Vagina (tissue), 2 donors: ENCODE data around the gene GALNT16. TPM values are rescaled to one million over a fixed set of nuclear protein-coding genes. Genes with fewer than 3 reads are reported as not detected.

Experiments used
- DNase-seq, 2 donors: peaks; one replicate each; pipeline ENCODE4 v3.0.0-alpha.2; 2017; ENCODE audit errors: extremely low spot score in 2 of 2
- H3K27ac ChIP-seq: fragments of 200-600 bp; sonication (generic); one replicate; pipeline ENCODE4 v1.5.1; 2019
- H3K27me3 ChIP-seq: fragments of 200-600 bp; sonication (generic); one replicate; pipeline ENCODE4 v1.5.1; 2019
- H3K36me3 ChIP-seq, 2 donors: fragments of 200-600 bp; sonication (generic); one replicate each; pipeline ENCODE4 v1.5.1; 2017 to 2019
- H3K4me1 ChIP-seq: fragments of 200-600 bp; sonication (generic); one replicate; pipeline ENCODE4 v1.5.1; 2019
- H3K4me3 ChIP-seq, 2 donors: fragments of 200-600 bp; sonication (generic); 1 replicate in 1 of 2; 2 replicates in 1 of 2; pipeline ENCODE4 v1.5.1; 2016 to 2019
- H3K9me3 ChIP-seq: fragments of 200-600 bp; sonication (generic); one replicate; pipeline ENCODE4 v1.5.1; 2019
- CTCF ChIP-seq, 3 experiments: fragments of 450-650 bp in 2 of 3; fragments of 200-600 bp in 1 of 3; sonication (generic) in 1 of 3; IDR thresholded peaks; one replicate each; pipeline ENCODE4 v1.5.1; 2017 to 2019; ENCODE audit warnings: antibody characterized with exemption in 3 of 3, mild to moderate bottlenecking in 2 of 3, moderate library complexity in 2 of 3
- POLR2A ChIP-seq, 2 donors: fragments of 450-650 bp; IDR thresholded peaks; one replicate each; pipeline ENCODE4 v1.6.1; 2017; ENCODE audit warnings: antibody characterized with exemption in 2 of 2, mild to moderate bottlenecking in 2 of 2, moderate library complexity in 2 of 2
- POLR2AphosphoS5 ChIP-seq, 2 donors: sonication (generic); formaldehyde crosslinking; IDR thresholded peaks; one replicate each; pipeline ENCODE4 v1.9.0; 2017; ENCODE audit warnings: antibody characterized with exemption in 2 of 2, mild to moderate bottlenecking in 2 of 2, low read depth in 1 of 2; ENCODE audit not compliant: insufficient read depth in 1 of 2
- intact Hi-C: fragments of 100-400 bp; cut with DNase I; formaldehyde crosslinking; loops from one replicate; pipeline ENCODE4 v1.15.1; 2023
- total RNA-seq: library from RNA; depleted of rRNA; stranded (reverse); fragments of >200 nt; gene quantifications from one replicate; pipeline ENCODE4 v1.2.3, GENCODE V29; 2016

GALNT16 gene
- total RNA-seq, 1 donor from 2014 or later = 5.2 TPM

- no peaks in the 10 kb centered on the region for H3K36me3 ChIP-seq
- no peak for DNase-seq
- H3K4me1 ChIP-seq = no peaks in the 10 kb centered on the region
- TF ChIP-seq POLR2AphosphoS5 (IDR thresholded peaks at IDR 0.05; ENCODE audit: insufficient read depth in 1 of 2, low read depth in 1 of 2) (no peak), POLR2A (IDR thresholded peaks at IDR 0.05) (no peak), CTCF (IDR thresholded peaks at IDR 0.05) (no peak)
- intact Hi-C loops = no loop called here
- no peak overlapping the region for H3K4me3 ChIP-seq
- H3K9me3 ChIP-seq = no peaks in the 10 kb centered on the region
- H3K27me3 ChIP-seq = no peaks in the 10 kb centered on the region
- H3K27ac ChIP-seq = no peak overlapping the region
These were observed 66.7 kb downstream of the GALNT16 start for GRCh38 chr14:69326611-69327010.

- intact Hi-C loops = no loop called here
- Histone ChIP-seq H3K9me3 (no peaks in the 10 kb centered on the region), H3K27ac (no peak overlapping the region), H3K27me3 (no peaks in the 10 kb centered on the region), H3K4me3 (no peak overlapping the region), H3K36me3 (no peaks in the 10 kb centered on the region), H3K4me1 (no peaks in the 10 kb centered on the region)
- DNase-seq = no peak
- no peak for TF ChIP-seq POLR2A (IDR thresholded peaks at IDR 0.05)
- no peak for TF ChIP-seq POLR2AphosphoS5 (IDR thresholded peaks at IDR 0.05; ENCODE audit: insufficient read depth in 1 of 2, low read depth in 1 of 2)
- TF ChIP-seq CTCF (IDR thresholded peaks at IDR 0.05) = no peak
These were observed 67.5 kb downstream of the GALNT16 start for GRCh38 chr14:69327507-69327906.

- H3K4me3 ChIP-seq = no peak overlapping the region
- no peaks in the 10 kb centered on the region for H3K4me1 ChIP-seq
- no peaks in the 10 kb centered on the region for H3K9me3 ChIP-seq
- H3K27ac ChIP-seq = no peak overlapping the region
- DNase-seq = no peak
- intact Hi-C loops = no loop called here
- TF ChIP-seq POLR2AphosphoS5 (IDR thresholded peaks at IDR 0.05; ENCODE audit: insufficient read depth in 1 of 2, low read depth in 1 of 2) = no peak
- TF ChIP-seq POLR2A (IDR thresholded peaks at IDR 0.05) = no peak
- TF ChIP-seq CTCF (IDR thresholded peaks at IDR 0.05) = no peak
- H3K27me3 ChIP-seq = no peaks in the 10 kb centered on the region
- no peaks in the 10 kb centered on the region for H3K36me3 ChIP-seq
These were observed 68.4 kb downstream of the GALNT16 start for GRCh38 chr14:69328317-69328716.

- intact Hi-C loops = no loop called here
- no peaks in the 10 kb centered on the region for H3K9me3 ChIP-seq
- H3K27me3 ChIP-seq = no peaks in the 10 kb centered on the region
- no peaks in the 10 kb centered on the region for H3K36me3 ChIP-seq
- H3K4me3 ChIP-seq = no peak overlapping the region
- H3K4me1 ChIP-seq = no peaks in the 10 kb centered on the region
- DNase-seq = no peak
- TF ChIP-seq POLR2A (IDR thresholded peaks at IDR 0.05) (no peak), POLR2AphosphoS5 (IDR thresholded peaks at IDR 0.05; ENCODE audit: insufficient read depth in 1 of 2, low read depth in 1 of 2) (no peak), CTCF (IDR thresholded peaks at IDR 0.05) (no peak)
- no peak overlapping the region for H3K27ac ChIP-seq
These were observed 68.8 kb downstream of the GALNT16 start for GRCh38 chr14:69328765-69329164.

GRCh38 chr14:69331206-69331605 lies 71.2 kb downstream of the GALNT16 start:
- no peaks in the 10 kb centered on the region for H3K27me3 ChIP-seq
- H3K27ac ChIP-seq = no peak overlapping the region
- DNase-seq = no peak
- TF ChIP-seq POLR2AphosphoS5 (IDR thresholded peaks at IDR 0.05; ENCODE audit: insufficient read depth in 1 of 2, low read depth in 1 of 2) (no peak), POLR2A (IDR thresholded peaks at IDR 0.05) (no peak), CTCF (IDR thresholded peaks at IDR 0.05) (no peak)
- no peaks in the 10 kb centered on the region for H3K9me3 ChIP-seq
- no peaks in the 10 kb centered on the region for H3K36me3 ChIP-seq
- H3K4me3 ChIP-seq = no peak overlapping the region
- H3K4me1 ChIP-seq = peaks cover 6% of the 10 kb centered on the region
- intact Hi-C loops = no loop called here
